Measurements from ENCODE around the gene CCDC167.

Gene CCDC167

DNA sequence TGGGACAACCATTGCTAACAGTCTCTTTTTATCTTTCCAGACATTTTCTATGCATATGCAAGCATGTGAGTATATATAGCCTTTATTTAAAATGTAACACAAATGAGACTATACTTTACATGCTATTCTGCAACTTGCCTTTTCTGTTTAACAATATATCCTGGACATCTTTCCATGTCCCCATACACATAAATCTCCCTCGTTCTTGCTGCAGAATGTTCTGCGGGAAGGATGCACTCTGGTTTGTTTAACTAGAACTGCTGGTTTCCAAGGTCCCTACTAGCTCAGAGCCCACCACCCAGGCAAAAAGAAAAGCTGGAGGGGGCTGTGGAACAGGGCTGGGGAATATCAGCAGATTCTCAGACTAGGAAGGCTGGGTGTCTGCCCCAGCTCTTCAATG, 35.2 kb upstream of the CCDC167 start:
- peaks cover 83% of the 10 kb centered on the region for H3K27me3 ChIP-seq (ENCODE audit: control insufficient read depth, low read length)
- no peaks in the 10 kb centered on the region for H3K9me2 ChIP-seq (replicated peaks; ENCODE audit: control insufficient read depth, low read length)
- H3K9me3 ChIP-seq (ENCODE audit: control insufficient read depth, insufficient read depth, low read length), result no peaks in the 10 kb centered on the region
- H4K20me1 ChIP-seq (ENCODE audit: control insufficient read depth, insufficient read depth, low read depth, low read length), result 0 out of 2 replicates have a peak, but pooled peaks cover 3% of the 10 kb centered on the region
- no peak overlapping the region for H3K27ac ChIP-seq (ENCODE audit: low read depth, low read length)
- no peaks in the 10 kb centered on the region for H3K79me2 ChIP-seq (ENCODE audit: control insufficient read depth, low read length)
- H3F3A ChIP-seq (ENCODE audit: control insufficient read depth, insufficient read depth), result no peaks in the 10 kb centered on the region
- H3K4me3 ChIP-seq (ENCODE audit: low read length), result no peak overlapping the region
- TF ChIP-seq, protein P1, sequence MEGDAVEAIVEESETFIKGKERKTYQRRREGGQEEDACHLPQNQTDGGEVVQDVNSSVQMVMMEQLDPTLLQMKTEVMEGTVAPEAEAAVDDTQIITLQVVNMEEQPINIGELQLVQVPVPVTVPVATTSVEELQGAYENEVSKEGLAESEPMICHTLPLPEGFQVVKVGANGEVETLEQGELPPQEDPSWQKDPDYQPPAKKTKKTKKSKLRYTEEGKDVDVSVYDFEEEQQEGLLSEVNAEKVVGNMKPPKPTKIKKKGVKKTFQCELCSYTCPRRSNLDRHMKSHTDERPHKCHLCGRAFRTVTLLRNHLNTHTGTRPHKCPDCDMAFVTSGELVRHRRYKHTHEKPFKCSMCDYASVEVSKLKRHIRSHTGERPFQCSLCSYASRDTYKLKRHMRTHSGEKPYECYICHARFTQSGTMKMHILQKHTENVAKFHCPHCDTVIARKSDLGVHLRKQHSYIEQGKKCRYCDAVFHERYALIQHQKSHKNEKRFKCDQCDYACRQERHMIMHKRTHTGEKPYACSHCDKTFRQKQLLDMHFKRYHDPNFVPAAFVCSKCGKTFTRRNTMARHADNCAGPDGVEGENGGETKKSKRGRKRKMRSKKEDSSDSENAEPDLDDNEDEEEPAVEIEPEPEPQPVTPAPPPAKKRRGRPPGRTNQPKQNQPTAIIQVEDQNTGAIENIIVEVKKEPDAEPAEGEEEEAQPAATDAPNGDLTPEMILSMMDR (IDR thresholded peaks at IDR 0.05; ENCODE audit: low read depth, low read length, poor library complexity, severe bottlenecking), result no peak
- no peak for TF ChIP-seq EZH2phosphoT487 (IDR thresholded peaks at IDR 0.05; ENCODE audit: borderline replicate concordance, low read length)
- H3K4me1 ChIP-seq (ENCODE audit: control insufficient read depth, low read length), result no peaks in the 10 kb centered on the region
- H3K4me2 ChIP-seq (ENCODE audit: low read length), result no peak overlapping the region
- no peaks in the 10 kb centered on the region for H3K36me3 ChIP-seq (ENCODE audit: control insufficient read depth, low read length)

DNA sequence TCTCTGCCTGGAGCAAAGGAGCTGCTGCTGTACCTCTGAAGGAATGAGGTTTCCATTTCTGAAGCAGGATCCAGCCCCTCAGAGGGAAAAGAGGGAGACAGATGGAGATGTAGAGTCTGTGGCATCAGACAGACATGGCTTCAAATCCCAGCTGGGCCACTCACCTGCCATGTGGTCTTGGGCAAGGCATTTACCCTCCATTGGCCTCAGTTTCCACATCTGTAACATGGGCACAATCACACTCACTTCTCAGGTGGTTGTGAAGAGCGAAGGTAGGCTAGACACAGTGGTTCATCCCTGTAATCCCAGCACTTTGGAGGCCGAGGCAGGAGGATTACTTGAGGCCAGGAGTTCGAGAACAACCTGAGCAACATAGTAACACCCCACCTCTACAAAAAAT, 32.4 kb upstream of the CCDC167 start:
- Histone ChIP-seq H3K36me3 (ENCODE audit: control insufficient read depth, low read length) (no peaks in the 10 kb centered on the region), H3K27me3 (ENCODE audit: control insufficient read depth, low read length) (peaks cover 70% of the 10 kb centered on the region), H3F3A (ENCODE audit: control insufficient read depth, insufficient read depth) (no peaks in the 10 kb centered on the region), H3K4me1 (ENCODE audit: control insufficient read depth, low read length) (no peaks in the 10 kb centered on the region), H3K9me3 (ENCODE audit: control insufficient read depth, insufficient read depth, low read length) (no peaks in the 10 kb centered on the region), H3K27ac (ENCODE audit: low read depth, low read length) (no peak overlapping the region), H4K20me1 (ENCODE audit: control insufficient read depth, insufficient read depth, low read depth, low read length) (0 out of 2 replicates have a peak, but pooled peaks cover 3% of the 10 kb centered on the region), H3K9me2 (replicated peaks; ENCODE audit: control insufficient read depth, low read length) (no peaks in the 10 kb centered on the region), H3K4me2 (ENCODE audit: low read length) (no peak overlapping the region), H3K4me3 (ENCODE audit: low read length) (no peak overlapping the region), H3K79me2 (ENCODE audit: control insufficient read depth, low read length) (no peaks in the 10 kb centered on the region)
- TF ChIP-seq, protein P1 (IDR thresholded peaks at IDR 0.05; ENCODE audit: low read depth, low read length, poor library complexity, severe bottlenecking), result no peak
- TF ChIP-seq EZH2phosphoT487 (IDR thresholded peaks at IDR 0.05; ENCODE audit: borderline replicate concordance, low read length), result no peak

GRCh38 chr6:37531437-37532036, 31.8 kb upstream of the CCDC167 start:
- Histone ChIP-seq H3K27ac (ENCODE audit: low read depth, low read length) (no peak overlapping the region), H3K4me2 (ENCODE audit: low read length) (no peak overlapping the region), H3K9me3 (ENCODE audit: control insufficient read depth, insufficient read depth, low read length) (no peaks in the 10 kb centered on the region)

More at GRCh38 chr6:37531437-37532036, 31.8 kb upstream of the CCDC167 start:
- peaks cover 70% of the 10 kb centered on the region for H3K27me3 ChIP-seq (ENCODE audit: control insufficient read depth, low read length)
- no peaks in the 10 kb centered on the region for H3K36me3 ChIP-seq (ENCODE audit: control insufficient read depth, low read length)
- no peak overlapping the region for H3K4me3 ChIP-seq (ENCODE audit: low read length)
- H4K20me1 ChIP-seq (ENCODE audit: control insufficient read depth, insufficient read depth, low read depth, low read length), result 0 out of 2 replicates have a peak, but pooled peaks cover 3% of the 10 kb centered on the region
- H3K9me2 ChIP-seq (replicated peaks; ENCODE audit: control insufficient read depth, low read length), result no peaks in the 10 kb centered on the region
- no peaks in the 10 kb centered on the region for H3K4me1 ChIP-seq (ENCODE audit: control insufficient read depth, low read length)
- H3K79me2 ChIP-seq (ENCODE audit: control insufficient read depth, low read length), result no peaks in the 10 kb centered on the region
- no peaks in the 10 kb centered on the region for H3F3A ChIP-seq (ENCODE audit: control insufficient read depth, insufficient read depth)
- TF ChIP-seq, protein P1 (IDR thresholded peaks at IDR 0.05; ENCODE audit: low read depth, low read length, poor library complexity, severe bottlenecking), result no peak
- no peak for TF ChIP-seq EZH2phosphoT487 (IDR thresholded peaks at IDR 0.05; ENCODE audit: borderline replicate concordance, low read length)
